Fibroblast of skin of right biceps (primary cell): Measurements from ENCODE around the gene ASPM.

Experiments used
- DNase-seq: peaks from one replicate; pipeline ENCODE4 v3.0.0-alpha.2; 2013

ASPM gene

GRCh38 chr1:197067457-197067818 lies 79.0 kb downstream of the ASPM start:
- DNase-seq, result no peak

GRCh38 chr1:197066719-197067456 lies 79.6 kb downstream of the ASPM start, which contains the start of gene F13B:
TSS of gene F13B (minus strand) at chr1:197067260. CDS start at chr1:197067223, 37 bp downstream.
- DNase-seq, result no peak

GRCh38 chr1:197066277-197066676 lies 80.2 kb downstream of the ASPM start:
- no peak for DNase-seq

- peak; percentile 74 for DNase-seq
Observed at GRCh38 chr1:197065559-197065958, 80.9 kb downstream of the ASPM start.

- no peak for DNase-seq
Observed at GRCh38 chr1:197063212-197063611, 83.3 kb downstream of the ASPM start.

- DNase-seq, result no peak
Observed at GRCh38 chr1:197062692-197063091, 83.8 kb downstream of the ASPM start.

GRCh38 chr1:197049100-197049499 lies 97.4 kb downstream of the ASPM start:
- DNase-seq, result no peak

- DNase-seq, result no peak
Observed at GRCh38 chr1:197042676-197043341, 103.7 kb downstream of the ASPM start.

GRCh38 chr1:197041486-197042353 lies 104.7 kb downstream of the ASPM start:
- no peak for DNase-seq

- no peak for DNase-seq
Observed at GRCh38 chr1:197036861-197037260, 109.6 kb downstream of the ASPM start.

GRCh38 chr1:197034631-197035339 lies 111.7 kb downstream of the ASPM start:
- DNase-seq, result peak; percentile 84
